A549 treated with CpdA at 1 μM for 4 hours (cell line): Measurements from ENCODE around the gene WNT9B. TPM values are rescaled to one million over a fixed set of nuclear protein-coding genes. Genes with fewer than 3 reads are reported as not detected.

ENCODE experiments used
- total RNA-seq: library from RNA; stranded (reverse); fragments of 200-300 nt; extraction: Qiagen RNA extraction; gene quantifications from 5 replicates; pipeline ENCODE4 v1.2.3, GENCODE V29; 2022; ENCODE audit warnings: low read depth

The WNT9B gene
- not detected in 5 replicates for total RNA-seq

GRCh38 chr17:46851029-46851741 is at the start of gene WNT9B:
WNT9B (plus strand) TSS chr17:46851583; CDS start chr17:46851639, 56 bp downstream.

GRCh38 chr17:46818316-46818928 is 33.0 kb upstream of the WNT9B start, which contains the start of gene WNT3:
WNT3 (minus strand) TSS chr17:46818692; CDS start chr17:46818597, 95 bp downstream.

GRCh38 chr17:46922804-46923635 is 71.6 kb downstream of the WNT9B start, which contains the start of gene GOSR2:
GOSR2 (plus strand) TSS chr17:46923160; CDS start chr17:46923193, 33 bp downstream.

Other genes with a start within 250 kb of the WNT9B start
- 4.4 to 6.4 TPM (median 5.6 TPM) in 5 replicates for gene WNT3, start 32.9 kb upstream of the WNT9B start, total RNA-seq
- 33.8 to 42.6 TPM (median 40.5 TPM) in 5 replicates for gene GOSR2, start 71.6 kb downstream of the WNT9B start, total RNA-seq
- 0.29 to 0.84 TPM (median 0.72 TPM) in 4 of 5 replicates, not detected in the other for gene RPRML, start 127.7 kb downstream of the WNT9B start, total RNA-seq